GM21381 (cell line): Measurements from ENCODE around the gene RAD51B.
A peak's percentile ranks its signal among the peaks of the same experiment; 100 is the strongest.

Experiments
- ATAC-seq: cut with Tn5 transposase; IDR thresholded peaks from one replicate; pipeline ENCODE4 v1.9.1; 2021; ENCODE audit warnings: mild to moderate bottlenecking, moderate library complexity; ENCODE audit not compliant: unreplicated experiment

Gene RAD51B

DNA sequence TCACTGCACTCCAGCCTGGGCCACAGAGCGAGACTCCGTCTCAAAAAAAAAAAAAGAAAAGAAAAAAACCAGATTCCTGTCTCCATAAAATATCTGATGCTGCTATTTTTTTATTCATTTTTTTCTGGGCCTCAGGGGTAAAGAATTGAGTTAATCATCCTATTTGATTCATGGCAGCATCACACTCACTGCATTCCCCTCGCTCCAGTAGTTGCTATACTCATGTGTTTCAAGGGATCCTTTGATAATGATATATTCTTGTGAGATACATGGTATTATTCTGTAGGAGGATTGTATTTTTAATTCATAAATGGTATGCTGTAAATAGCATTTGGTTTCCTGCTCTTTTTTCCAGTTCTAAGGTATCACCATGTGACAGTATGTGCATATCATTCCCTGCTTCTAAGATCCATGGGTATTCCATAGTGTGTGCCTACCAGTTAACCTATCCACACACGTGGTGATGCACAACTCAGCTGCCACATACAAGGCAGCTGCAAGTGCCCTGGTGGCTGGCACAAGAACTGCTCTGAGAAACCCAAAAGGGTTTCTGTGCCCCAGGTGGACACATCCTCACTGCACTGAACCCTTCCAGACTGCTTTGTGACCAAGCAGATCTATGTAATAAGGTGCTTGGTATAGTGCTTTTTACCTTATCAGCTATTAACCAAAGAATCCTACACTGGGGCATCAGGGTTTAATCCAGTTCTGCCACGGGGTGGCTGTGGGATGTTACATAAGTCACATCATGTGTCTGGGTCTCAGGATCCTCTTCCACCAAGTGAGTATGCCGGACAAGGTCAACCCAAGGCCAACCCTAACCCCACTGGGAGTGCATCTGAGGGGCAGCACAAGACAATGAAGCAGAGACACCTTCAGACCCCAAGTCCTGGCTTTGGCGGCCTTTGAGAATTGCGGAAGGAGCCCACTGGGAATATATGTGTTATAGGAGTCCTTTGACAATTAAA lies 898.7 kb downstream of the RAD51B start:
- no peak for ATAC-seq

GRCh38 chr14:68719634-68720384 lies 900.2 kb downstream of the RAD51B start:
- ATAC-seq = no peak

DNA sequence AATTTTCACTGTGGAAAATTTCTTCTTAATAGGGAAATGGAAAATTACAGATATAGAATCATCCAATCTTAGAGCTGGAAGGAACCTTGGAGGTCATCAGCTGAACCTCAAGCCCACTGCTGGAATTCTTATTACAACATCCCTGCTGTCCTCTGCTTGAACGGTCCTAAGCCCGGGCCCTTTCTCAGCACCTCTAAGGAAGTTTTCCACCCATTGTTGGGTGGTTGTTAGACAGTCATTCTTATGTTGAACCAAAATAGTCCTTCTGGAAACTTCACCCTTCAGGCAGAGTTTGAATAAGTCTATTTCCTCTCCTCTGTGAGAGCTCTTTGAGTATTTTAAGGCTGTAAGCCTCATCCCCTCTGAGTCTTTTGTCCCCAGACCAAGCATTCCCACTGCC lies 902.6 kb downstream of the RAD51B start:
- ATAC-seq = no peak

DNA sequence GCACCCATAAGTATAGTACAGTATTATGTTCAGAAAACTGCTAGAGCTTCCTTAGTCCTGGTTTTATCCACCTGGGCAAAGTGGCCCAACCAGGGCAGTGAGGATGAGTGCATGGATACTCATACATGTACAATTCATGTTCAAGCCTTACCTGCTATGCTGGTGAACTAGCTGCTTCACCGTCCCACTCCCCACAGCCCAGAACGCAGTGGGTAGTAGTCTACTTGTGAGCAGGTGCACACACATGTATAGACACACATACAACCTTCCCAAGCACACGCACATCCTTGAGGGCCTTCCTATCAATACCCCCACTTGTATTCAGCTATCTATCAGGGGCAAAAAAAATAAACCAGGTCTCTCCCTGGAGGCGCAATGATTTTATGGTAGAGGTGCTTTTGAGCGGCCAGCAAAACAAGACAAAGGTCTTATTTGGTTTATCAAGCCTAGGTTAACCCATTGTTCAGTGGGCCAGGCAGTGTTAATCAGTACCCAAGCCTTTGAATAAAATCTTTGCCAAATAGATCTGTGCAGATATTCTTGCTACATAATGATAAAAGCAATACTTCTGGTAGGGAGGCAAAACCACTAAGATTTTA lies 903.5 kb downstream of the RAD51B start:
- ATAC-seq = no peak

DNA sequence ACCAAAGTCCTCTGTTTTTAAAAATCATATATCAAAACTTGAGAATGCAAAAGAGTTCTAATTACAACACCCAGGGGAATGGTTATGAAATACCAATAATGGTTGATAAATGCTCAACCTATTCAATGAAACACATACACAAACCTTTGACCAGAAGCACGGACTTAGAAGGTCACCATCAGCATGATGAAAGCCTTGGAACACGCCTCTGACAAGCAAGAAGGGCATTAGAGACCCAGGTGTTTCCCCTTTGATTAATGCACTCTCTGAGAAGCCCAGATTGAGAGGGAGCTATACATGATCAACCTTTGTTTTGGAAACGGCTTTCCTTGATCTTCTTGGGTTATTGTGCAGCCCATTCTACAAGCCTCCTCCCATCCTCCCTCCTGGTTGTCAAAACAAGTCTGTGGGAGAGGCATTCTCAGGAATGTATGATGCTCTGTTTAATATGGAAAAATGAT lies 904.3 kb downstream of the RAD51B start:
- ATAC-seq = no peak

GRCh38 chr14:68724914-68725313 lies 905.3 kb downstream of the RAD51B start:
- ATAC-seq = no peak

GRCh38 chr14:68726093-68726695 lies 906.6 kb downstream of the RAD51B start:
- no peak for ATAC-seq

DNA sequence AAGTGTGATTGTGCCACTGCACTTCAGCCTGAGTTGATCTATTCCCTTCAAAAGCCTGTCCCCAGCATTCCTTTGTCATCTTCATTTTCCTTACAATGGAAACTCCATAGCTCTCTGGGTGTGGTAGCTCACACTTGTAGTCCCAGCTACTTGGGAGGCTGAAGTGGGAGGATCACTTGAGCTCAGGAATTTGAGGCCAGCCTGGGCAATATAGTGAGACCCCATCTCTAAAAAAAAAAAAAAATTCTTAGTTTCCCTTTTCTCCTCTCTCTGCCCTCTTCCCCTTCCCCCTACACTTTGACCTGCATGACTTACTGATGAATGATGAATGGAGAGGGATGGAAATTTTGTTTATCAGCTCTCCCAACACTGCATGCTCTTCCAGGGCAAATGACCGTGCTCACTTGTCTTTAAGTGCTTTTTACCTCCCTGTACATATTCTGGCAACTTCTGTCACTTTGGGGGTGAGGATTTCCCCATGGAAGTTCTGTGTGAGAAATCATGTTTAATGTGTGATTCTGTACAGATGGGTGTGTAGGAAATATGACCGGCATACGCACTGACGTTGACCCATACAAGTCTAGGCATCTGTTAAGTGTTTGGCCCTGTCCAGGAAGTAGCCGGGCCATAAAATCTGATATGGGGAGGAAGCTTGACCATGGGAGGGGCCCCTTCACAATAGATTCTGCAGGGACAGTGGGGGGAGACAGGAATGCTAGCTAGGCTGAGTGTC lies 907.9 kb downstream of the RAD51B start:
- no peak for ATAC-seq

DNA sequence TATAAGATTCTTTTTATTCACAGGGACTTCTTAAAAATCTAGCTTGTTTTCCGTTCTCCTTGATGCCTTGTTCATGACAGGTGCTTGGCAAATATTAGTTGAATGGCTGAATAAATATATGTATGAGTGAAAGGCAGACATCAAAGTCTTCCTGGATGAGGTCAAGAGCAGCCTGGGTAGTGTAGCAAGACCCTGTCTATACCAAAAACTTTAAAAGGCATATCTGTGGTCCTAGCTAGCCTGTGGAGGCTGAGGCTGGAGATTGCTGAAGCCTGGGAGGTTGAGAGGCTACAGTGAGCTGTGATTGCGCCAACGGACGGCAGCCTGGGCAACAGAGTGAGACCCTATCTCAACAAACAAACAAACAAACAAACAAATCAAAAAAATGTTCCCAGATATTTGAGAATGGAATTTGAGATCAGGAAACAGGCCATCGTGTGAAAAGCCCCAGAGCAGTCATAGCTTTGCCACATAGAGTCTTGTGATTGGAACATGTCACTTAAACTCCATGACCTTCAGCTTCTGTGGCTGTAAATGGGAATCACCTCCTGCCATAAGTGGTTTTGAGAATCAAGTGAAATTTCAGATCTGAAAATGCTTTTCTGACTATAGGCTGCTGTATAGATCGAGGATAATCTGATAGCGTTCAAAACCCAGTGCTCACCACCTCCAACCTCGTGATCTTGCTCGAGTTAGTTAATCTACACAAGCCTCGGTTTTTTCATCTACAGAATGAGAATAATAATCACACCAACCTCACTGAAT lies 908.9 kb downstream of the RAD51B start:
- no peak for ATAC-seq

DNA sequence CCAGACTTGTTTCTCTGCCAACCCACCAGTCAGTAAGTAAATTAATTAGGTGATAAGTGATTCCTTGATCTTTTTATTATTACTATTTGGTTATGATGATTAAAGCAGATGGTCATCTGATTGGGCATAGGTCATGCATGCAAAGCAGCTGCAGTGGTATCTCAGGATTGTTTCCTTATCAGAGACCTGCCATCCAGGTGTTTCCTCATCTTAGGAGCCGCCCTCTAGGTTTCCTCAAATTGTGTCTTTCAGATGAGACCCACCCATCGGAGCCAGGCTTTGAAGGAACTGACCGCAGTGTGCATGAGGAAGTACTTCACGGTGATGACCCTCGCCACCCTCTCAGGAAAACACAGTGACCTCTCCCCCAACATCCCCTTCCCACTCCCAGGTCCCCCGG lies 910.0 kb downstream of the RAD51B start:
- ATAC-seq = no peak

DNA sequence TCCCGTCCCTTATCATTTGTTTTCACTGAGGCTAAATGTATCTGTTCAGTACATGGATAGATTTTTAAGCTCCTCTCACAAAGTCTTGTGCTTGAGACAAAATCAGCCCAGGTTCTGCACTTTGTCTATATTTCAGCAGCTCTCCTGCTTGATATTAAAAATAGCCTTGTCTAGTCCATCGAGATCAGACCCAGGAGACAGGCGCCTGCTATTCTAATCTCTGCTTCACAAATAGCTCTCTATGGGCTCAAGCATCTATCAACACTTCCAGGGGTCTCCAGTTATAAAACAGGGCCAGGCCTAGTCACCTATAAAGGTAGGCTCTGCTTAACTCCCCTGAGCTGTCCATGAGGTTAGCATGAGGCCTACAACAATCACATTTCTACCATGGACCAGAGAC lies 910.8 kb downstream of the RAD51B start:
- no peak for ATAC-seq

GRCh38 chr14:68730811-68731425 lies 911.3 kb downstream of the RAD51B start:
- ATAC-seq = no peak

- no peak for ATAC-seq
These were observed 913.7 kb downstream of the RAD51B start for GRCh38 chr14:68733086-68733914.

DNA sequence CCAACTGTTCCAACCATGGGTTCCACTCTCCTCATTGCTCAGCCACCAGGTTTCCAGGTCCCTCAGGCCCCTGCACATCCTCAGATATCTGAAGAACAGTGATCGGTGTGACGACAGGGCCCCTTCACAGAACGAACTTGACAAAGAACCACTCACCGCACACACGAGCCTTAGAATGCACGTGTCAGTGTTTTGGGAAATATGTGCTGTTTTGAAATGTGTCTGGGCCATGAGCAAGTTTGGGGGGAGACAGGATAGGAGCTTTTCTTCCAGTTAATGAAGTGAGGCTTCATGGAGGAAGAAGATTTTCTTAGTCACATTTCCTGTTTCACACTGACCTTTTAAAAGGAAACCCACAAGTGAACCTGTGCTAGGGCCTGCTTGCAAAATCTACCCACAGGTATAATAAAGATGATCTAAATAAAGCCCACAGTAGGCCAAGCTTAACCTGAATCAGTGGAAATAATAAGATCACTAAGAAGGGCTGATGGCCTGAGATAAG lies 914.7 kb downstream of the RAD51B start:
- peak; percentile 60 for ATAC-seq

GRCh38 chr14:68735856-68736255 lies 916.3 kb downstream of the RAD51B start:
- no peak for ATAC-seq

DNA sequence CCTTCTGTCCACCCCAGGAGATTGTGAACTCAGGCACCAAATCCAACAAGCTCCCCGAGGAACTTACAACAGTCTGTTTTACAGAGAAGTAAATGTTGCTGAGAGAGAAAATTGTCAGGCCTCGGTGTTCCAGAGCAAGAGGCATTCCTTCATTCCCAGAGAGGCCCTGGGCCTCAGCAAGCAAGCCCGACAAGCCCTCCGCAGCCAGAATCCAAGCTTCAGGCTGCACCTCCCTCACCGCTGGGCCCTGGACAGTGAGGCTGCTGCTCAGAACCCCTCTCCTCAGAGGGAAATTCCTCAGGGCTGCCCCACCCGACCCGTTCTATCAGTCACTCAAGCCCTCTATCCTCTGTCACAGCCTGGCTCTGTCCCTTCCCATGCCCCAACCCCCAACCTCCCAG lies 916.9 kb downstream of the RAD51B start:
- ATAC-seq = no peak

- no peak for ATAC-seq
These were observed 917.5 kb downstream of the RAD51B start for GRCh38 chr14:68737086-68737485.

GRCh38 chr14:68738559-68738958 lies 919.0 kb downstream of the RAD51B start:
- ATAC-seq = no peak
